Mucosa of stomach (tissue), 1 donor: ENCODE results near the gene GABARAPL2.

Experiments used
- H3K27me3 ChIP-seq: one replicate; pipeline ENCODE4 v1.7.0; 2013; ENCODE audit warnings: mild to moderate bottlenecking, low read length; ENCODE audit not compliant: control insufficient read depth, insufficient read depth
- H3K36me3 ChIP-seq: one replicate; pipeline ENCODE4 v1.7.0; 2013; ENCODE audit warnings: low read length; ENCODE audit not compliant: control insufficient read depth, insufficient read depth
- H3K4me1 ChIP-seq: one replicate; pipeline ENCODE4 v1.7.0; 2013; ENCODE audit warnings: mild to moderate bottlenecking, low read length; ENCODE audit not compliant: control insufficient read depth, insufficient read depth
- H3K4me3 ChIP-seq: one replicate; pipeline ENCODE4 v1.7.0; 2013; ENCODE audit warnings: low read length
- H3K9ac ChIP-seq: one replicate; pipeline ENCODE4 v1.7.0; 2013; ENCODE audit warnings: mild to moderate bottlenecking, low read length, moderate library complexity
- H3K9me3 ChIP-seq: one replicate; pipeline ENCODE4 v1.7.0; 2013; ENCODE audit warnings: mild to moderate bottlenecking, low read length, moderate library complexity; ENCODE audit not compliant: control insufficient read depth
- donor health status: Pancreatic carcinoma.

The GABARAPL2 gene

DNA sequence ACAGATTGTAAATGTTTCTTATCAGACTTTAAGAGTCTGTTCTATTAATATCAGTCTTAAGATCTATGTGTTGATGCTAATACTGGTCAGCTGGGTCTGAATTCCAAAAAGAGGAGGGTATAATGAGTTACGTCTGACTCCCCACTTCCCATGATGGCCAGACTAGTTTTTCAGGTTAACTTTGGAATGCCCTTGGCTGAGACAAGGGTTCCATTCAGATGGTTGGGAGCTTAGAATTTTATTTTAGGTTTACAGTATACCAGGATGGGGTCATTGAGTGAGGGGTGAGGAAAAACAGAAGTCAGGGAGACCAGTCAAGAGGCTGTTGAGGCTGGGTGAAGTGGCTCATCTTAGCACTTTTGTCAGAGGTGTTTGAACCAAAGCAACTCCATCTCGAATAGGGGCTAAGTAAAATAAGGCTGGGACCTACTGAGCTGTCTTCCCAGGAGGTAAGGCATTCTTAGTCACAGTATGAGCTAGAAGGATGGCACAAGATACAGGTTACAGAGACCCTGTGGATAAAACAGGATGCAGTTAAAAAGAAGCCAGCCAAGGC, 7.3 kb upstream of the GABARAPL2 start:
- Histone ChIP-seq H3K9ac (no peak overlapping the region), H3K27me3 (peaks cover 8% of the 10 kb centered on the region), H3K9me3 (no peaks in the 10 kb centered on the region), H3K4me3 (no peak overlapping the region), H3K36me3 (no peaks in the 10 kb centered on the region), H3K4me1 (peaks cover 10% of the 10 kb centered on the region)

DNA sequence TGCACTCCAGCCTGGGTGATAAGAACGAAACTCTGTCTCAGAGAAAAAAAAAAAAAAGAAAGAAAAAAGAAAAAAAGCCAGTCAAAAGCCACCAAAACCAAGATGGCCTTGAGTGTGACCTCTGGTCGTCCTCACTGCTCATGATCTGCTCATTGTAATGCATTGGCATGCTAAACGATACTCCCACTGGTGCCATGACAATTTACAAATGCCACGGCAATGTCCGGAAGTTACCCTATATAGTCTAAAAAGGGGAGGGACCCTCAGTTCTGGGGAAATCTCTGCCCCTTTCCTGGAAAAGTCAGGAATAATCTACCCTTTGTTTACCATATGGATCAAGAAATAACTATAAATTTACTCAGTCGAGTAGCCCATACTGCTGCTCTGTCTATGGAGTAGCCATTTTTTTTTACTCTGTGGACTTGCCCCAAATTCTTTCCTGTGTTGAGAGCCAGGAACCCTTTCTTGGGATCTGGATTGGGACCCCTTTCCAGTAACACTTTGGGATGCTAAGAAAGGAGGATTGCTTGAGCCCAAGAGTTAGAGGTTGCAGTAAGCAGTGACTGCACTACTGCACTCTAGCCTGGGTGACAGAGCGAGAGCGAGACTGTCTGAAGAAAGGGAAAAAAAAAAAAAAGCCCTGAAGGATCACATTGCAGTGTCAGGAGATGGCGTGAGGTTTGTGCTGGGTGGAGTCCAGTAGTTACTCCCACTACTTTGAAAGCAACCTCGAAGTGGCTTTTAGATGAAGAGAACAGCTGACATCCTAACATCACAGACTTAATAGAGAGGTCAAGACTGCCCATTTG, 6.4 kb upstream of the GABARAPL2 start:
- Histone ChIP-seq H3K9me3 (no peaks in the 10 kb centered on the region), H3K27me3 (peaks cover 8% of the 10 kb centered on the region), H3K36me3 (no peaks in the 10 kb centered on the region), H3K4me1 (peaks cover 10% of the 10 kb centered on the region), H3K4me3 (no peak overlapping the region), H3K9ac (no peak overlapping the region)

DNA sequence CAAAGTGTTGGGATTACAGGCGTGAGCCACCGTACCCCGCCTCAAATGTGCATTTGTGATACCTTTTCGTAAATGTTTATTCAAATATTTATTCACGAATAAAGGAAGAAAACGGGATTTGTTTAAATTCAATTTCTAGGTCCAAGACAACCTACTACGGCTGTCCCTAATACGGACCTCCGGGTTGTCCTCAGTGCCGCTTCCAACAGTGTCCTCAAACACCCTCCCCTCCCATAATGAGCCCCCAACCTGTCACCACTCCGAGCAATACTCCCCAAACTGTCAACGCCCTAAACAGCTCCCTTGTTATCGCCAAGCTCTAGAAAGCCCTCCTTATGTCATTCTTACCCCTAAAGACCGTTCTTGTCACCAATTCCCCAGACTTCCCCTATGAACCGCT, 539 bp upstream of the GABARAPL2 start:
- Histone ChIP-seq H3K9ac (peak overlapping the region; percentile 90), H3K4me1 (peaks cover 29% of the 10 kb centered on the region), H3K27me3 (peaks cover 2% of the 10 kb centered on the region), H3K36me3 (peaks cover 9% of the 10 kb centered on the region), H3K9me3 (no peaks in the 10 kb centered on the region), H3K4me3 (peak overlapping the region; percentile 97)

DNA sequence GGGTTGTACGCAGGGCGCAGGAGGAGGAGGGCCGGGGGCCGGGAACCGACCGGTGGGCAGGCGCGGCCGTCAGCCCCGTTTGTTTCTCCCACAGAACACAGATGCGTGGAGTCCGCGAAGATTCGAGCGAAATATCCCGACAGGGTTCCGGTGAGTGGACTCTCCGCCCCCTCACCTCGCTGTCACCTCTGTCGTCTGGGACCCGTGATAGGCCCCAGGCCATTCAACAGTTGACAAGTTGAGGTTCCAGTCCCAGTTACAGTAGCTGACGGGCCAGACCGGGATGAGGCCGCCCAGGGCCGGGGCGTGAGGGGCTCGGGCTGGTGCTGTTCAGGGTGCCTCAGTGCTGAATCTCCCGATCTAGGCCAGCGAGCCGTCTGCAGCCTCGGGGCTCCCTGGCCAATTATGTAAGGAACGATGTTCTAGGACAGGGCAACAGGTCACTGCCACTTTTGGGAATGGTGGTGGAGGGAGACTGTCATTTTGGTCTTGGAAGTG, 628 bp downstream of the GABARAPL2 start:
- peak overlapping the region; percentile 90 for H3K9ac ChIP-seq
- H3K9me3 ChIP-seq: no peaks in the 10 kb centered on the region
- H3K27me3 ChIP-seq: no peaks in the 10 kb centered on the region
- peaks cover 29% of the 10 kb centered on the region for H3K4me1 ChIP-seq
- peak overlapping the region; percentile 97 for H3K4me3 ChIP-seq
- H3K36me3 ChIP-seq: peaks cover 9% of the 10 kb centered on the region

DNA sequence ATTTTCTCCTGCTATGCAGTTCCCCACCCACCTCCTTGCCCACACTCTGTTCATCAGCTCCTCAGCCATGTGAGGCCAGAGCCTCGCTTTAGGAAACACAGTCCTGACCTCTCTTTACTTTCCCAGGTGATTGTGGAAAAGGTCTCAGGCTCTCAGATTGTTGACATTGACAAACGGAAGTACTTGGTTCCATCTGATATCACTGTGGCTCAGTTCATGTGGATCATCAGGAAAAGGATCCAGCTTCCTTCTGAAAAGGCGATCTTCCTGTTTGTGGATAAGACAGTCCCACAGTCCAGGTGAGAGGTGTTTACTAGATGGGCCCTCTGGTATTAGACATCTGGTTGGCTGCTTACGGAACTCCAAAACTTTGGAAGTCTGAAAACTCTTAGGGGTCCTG, 1.7 kb downstream of the GABARAPL2 start:
- Histone ChIP-seq H3K4me1 (peaks cover 29% of the 10 kb centered on the region), H3K9ac (no peak overlapping the region), H3K4me3 (no peak overlapping the region), H3K36me3 (peaks cover 10% of the 10 kb centered on the region), H3K27me3 (no peaks in the 10 kb centered on the region), H3K9me3 (no peaks in the 10 kb centered on the region)

DNA sequence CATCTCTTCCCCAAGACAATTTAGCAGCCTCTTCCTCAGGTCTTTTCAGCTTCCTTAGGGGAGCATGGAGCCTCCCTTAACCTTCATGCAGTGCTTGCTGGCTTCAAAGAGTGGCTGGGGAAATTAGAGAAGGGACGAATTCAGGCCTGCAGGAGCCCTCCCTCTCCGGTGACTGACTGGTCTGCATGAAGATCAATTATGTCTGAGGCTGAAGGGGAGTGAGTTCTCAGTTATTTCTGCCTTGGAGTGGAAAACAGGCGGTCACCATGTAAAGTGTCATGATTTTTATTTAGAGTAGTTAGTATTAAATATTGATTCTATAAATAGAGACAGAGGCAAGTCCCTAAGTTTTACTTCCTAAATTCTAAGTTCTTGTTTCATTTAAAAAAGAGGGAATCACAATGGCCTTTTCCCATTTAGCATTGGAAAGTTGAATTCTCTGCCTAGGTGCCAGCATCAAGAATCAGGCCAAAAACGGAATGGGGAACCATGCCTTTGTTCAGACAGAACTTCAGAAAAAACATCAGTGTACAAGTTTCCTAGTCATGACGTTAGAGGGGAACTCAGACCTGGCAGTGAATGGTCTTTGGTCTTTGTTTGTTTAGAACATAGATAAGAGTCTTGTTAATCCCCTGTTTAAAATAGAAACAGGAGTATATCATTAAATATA, 4.4 kb downstream of the GABARAPL2 start:
- Histone ChIP-seq H3K36me3 (peaks cover 24% of the 10 kb centered on the region), H3K4me1 (peaks cover 28% of the 10 kb centered on the region), H3K27me3 (no peaks in the 10 kb centered on the region), H3K9me3 (no peaks in the 10 kb centered on the region), H3K4me3 (no peak overlapping the region), H3K9ac (no peak overlapping the region)

DNA sequence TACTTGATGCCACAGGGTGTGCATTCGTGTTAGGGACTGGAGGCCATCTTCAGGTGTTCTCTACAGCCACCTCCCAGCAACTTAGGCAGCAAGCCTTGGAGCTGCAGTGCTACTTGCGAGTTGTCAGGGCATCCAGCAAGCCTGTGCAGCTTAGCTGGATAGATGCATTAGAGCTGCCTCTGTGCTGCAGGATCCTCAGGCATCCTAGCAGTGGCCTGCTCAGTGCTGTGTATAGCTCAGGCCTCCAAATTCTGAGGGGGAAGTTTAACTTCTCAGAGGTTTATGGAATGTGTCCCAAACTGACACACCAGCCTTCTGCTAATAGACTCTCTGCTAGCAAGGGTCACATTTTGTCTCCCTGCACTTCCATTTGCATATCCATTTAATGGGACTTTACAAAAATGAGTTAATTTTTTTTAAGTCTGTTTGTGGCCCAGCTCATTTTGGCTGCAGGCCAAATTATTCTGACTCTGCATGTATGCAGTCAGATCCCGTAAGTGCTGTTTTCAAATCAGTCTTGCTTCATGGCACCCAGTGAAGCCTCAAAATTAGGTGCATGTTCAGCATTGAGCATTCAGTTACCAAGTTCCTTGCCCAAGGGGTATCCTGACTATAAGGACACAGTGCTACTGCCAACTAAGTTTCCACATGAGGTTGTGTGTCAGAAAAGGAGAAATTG, 6.8 kb downstream of the GABARAPL2 start:
- Histone ChIP-seq H3K9me3 (no peaks in the 10 kb centered on the region), H3K36me3 (peaks cover 24% of the 10 kb centered on the region), H3K27me3 (no peaks in the 10 kb centered on the region), H3K9ac (no peak overlapping the region), H3K4me1 (peaks cover 17% of the 10 kb centered on the region), H3K4me3 (no peak overlapping the region)

- Histone ChIP-seq H3K27me3 (no peaks in the 10 kb centered on the region), H3K9me3 (no peaks in the 10 kb centered on the region), H3K4me3 (no peak overlapping the region), H3K36me3 (peaks cover 16% of the 10 kb centered on the region), H3K9ac (no peak overlapping the region), H3K4me1 (peaks cover 9% of the 10 kb centered on the region)
Observed at GRCh38 chr16:75573955-75574354, 7.8 kb downstream of the GABARAPL2 start.

DNA sequence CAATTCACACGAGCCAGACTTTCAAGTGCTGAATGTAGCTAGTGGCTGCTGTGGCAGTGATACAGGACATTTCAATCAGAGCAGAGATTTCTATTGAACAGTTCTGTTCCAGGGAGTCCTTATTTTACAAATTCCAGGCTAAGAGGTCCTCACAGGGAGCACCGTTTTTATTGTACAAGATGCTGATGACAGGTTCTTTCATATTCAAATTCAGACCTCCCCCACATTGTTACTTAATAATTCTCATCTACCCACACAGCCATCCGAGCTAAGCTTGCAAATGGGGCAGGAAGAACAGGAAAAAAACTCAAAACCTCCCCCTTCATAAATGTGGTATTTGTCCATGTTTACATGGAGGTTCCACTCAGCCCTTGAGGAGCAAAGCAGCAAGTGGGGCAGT, 9.8 kb downstream of the GABARAPL2 start:
- H3K9me3 ChIP-seq: no peaks in the 10 kb centered on the region
- no peak overlapping the region for H3K9ac ChIP-seq
- H3K27me3 ChIP-seq: no peaks in the 10 kb centered on the region
- H3K36me3 ChIP-seq: peaks cover 15% of the 10 kb centered on the region
- no peaks in the 10 kb centered on the region for H3K4me1 ChIP-seq
- no peak overlapping the region for H3K4me3 ChIP-seq

GRCh38 chr16:75576384-75576811, 10.2 kb downstream of the GABARAPL2 start:
- Histone ChIP-seq H3K4me1 (no peaks in the 10 kb centered on the region), H3K9me3 (no peaks in the 10 kb centered on the region), H3K9ac (no peak overlapping the region), H3K36me3 (peaks cover 15% of the 10 kb centered on the region), H3K4me3 (no peak overlapping the region), H3K27me3 (no peaks in the 10 kb centered on the region)

DNA sequence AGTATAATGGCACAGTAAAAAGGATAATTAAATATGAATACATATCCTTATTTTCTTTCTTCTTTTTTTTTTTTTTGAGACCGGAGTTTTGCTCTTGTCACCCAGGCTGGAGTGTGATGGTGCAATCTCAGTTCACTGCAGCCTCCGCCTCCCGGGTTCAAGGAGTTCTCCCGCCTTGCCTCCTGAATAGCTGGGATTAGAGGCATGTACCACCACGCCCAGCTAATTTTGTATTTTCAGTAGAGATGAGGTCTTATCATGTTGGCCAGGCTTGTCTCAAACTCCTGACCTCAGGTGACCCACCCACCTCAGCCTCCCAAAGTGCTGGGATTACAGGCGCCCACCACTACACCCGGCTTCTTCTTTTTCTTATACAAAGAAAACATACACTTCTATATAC, 12.0 kb downstream of the GABARAPL2 start:
- Histone ChIP-seq H3K9me3 (no peaks in the 10 kb centered on the region), H3K36me3 (peaks cover 12% of the 10 kb centered on the region), H3K4me3 (no peak overlapping the region), H3K4me1 (no peaks in the 10 kb centered on the region), H3K9ac (no peak overlapping the region), H3K27me3 (no peaks in the 10 kb centered on the region)

DNA sequence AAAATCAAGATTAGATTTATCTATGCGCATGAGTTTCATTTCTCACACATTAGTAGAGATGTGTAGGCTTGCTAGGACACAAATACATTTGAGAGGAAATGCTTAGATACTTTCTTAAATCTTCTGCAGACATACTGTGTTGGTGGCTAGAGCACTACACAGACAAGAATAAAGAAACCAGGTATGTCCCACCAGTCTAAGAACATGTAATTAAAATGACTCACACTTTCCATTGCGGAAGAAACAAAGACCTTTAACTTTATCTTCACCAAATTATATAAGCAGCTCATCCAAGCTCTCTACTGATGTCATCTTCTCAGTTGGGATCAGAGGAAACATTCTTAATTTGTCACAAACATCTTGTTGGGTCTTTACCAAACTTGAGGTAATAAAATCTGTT, 12.5 kb downstream of the GABARAPL2 start:
- H3K4me1 ChIP-seq: no peaks in the 10 kb centered on the region
- H3K9ac ChIP-seq: no peak overlapping the region
- H3K27me3 ChIP-seq: no peaks in the 10 kb centered on the region
- no peak overlapping the region for H3K4me3 ChIP-seq
- peaks cover 11% of the 10 kb centered on the region for H3K36me3 ChIP-seq
- no peaks in the 10 kb centered on the region for H3K9me3 ChIP-seq
